Measurements from ENCODE around the gene SLC25A26.

GRCh38 chr3:66241466-66241865 lies 20.7 kb downstream of the SLC25A26 start:
- TF ChIP-seq CTCF (IDR thresholded peaks at IDR 0.05) (no peak), POLR2AphosphoS5 (IDR thresholded peaks at IDR 0.05) (no peak)

Data from gastroesophageal sphincter (tissue), 3 donors.